Stimulated activated CD4-positive, alpha-beta T cell treated with anti-CD3 and anti-CD28 coated beads, Interleukin-12 subunit alpha, Interleukin-12 subunit beta, amount 100 ng/mL, for 48 hours (primary cell): ENCODE measurements around the gene ZSCAN12.
A peak's percentile ranks its signal among the peaks of the same experiment; 100 is the strongest.
"Not testable (repeated sequence)": the region's sequence is repeated elsewhere in the genome, so short reads cannot be mapped to it uniquely, and the experiment has no call there.

ENCODE experiments used
- DNase-seq, 3 donors: peaks; one replicate each; pipeline ENCODE4 v3.0.0-alpha.2; 2020; ENCODE audit warnings: low read depth in 2 of 3, low spot score in 1 of 3

The ZSCAN12 gene

GRCh38 chr6:28395918-28396317 is 3.6 kb downstream of the ZSCAN12 start:
- no peak for DNase-seq

- no peak for DNase-seq
Observed at GRCh38 chr6:28393912-28394662, 5.5 kb downstream of the ZSCAN12 start.

- no peak for DNase-seq
Observed at GRCh38 chr6:28390688-28391087, 8.9 kb downstream of the ZSCAN12 start.

- no peak for DNase-seq
Observed at GRCh38 chr6:28384143-28384533, 15.4 kb downstream of the ZSCAN12 start.

- peak in 2 of 3 donors; percentile 8 to 16 for DNase-seq
Observed at GRCh38 chr6:28383235-28384142, 16.1 kb downstream of the ZSCAN12 start.

- DNase-seq: no peak
Observed at GRCh38 chr6:28380381-28380780, 19.2 kb downstream of the ZSCAN12 start.

- DNase-seq: no peak
Observed at GRCh38 chr6:28378644-28379043, 20.9 kb downstream of the ZSCAN12 start.

- no peak for DNase-seq
Observed at GRCh38 chr6:28377879-28378278, 21.7 kb downstream of the ZSCAN12 start.

- no peak for DNase-seq
Observed at GRCh38 chr6:28373925-28374324, 25.6 kb downstream of the ZSCAN12 start.

- no peak for DNase-seq
Observed at GRCh38 chr6:28371706-28372451, 27.7 kb downstream of the ZSCAN12 start.

GRCh38 chr6:28371280-28371679 is 28.3 kb downstream of the ZSCAN12 start:
- DNase-seq: no peak

GRCh38 chr6:28370440-28370839 is 29.1 kb downstream of the ZSCAN12 start:
- DNase-seq: no peak

GRCh38 chr6:28369463-28369862 is 30.1 kb downstream of the ZSCAN12 start:
- DNase-seq: no peak

GRCh38 chr6:28368522-28368921 is 31.0 kb downstream of the ZSCAN12 start:
- DNase-seq: no peak

- not testable (repeated sequence) for DNase-seq
Observed at GRCh38 chr6:28365590-28365989, 34.0 kb downstream of the ZSCAN12 start.

- DNase-seq: no peak
Observed at GRCh38 chr6:28360961-28361360, 38.6 kb downstream of the ZSCAN12 start.

GRCh38 chr6:28359562-28359961 is 40.0 kb downstream of the ZSCAN12 start:
- not testable (repeated sequence) for DNase-seq

GRCh38 chr6:28357036-28357435 is 42.5 kb downstream of the ZSCAN12 start:
- no peak for DNase-seq

- DNase-seq: no peak
Observed at GRCh38 chr6:28356666-28357020, 42.9 kb downstream of the ZSCAN12 start.

- peak in 2 of 3 donors; percentile 34 to 87 for DNase-seq
Observed at GRCh38 chr6:28355743-28356665, 43.5 kb downstream of the ZSCAN12 start.
